HCT116 (cell line): ENCODE data around the gene MTPN.

Experiments
- ATF3 ChIP-seq: IDR thresholded peaks from 2 replicates; pipeline ENCODE4 v1.6.1; 2012
- CTCF ChIP-seq, 3 experiments: fragments of 200-600 bp in 1 of 3; sonication (generic) in 1 of 3; IDR thresholded peaks in 2 of 3; conservative IDR thresholded peaks in 1 of 3; 2 replicates each; pipeline ENCODE4 v1.5.1; 2012 to 2017; ENCODE audit warnings: low read depth in 2 of 3, low read length in 2 of 3, antibody characterized with exemption in 1 of 3, borderline replicate concordance in 1 of 3, control low read depth in 1 of 3, mild to moderate bottlenecking in 1 of 3, mixed read lengths in 1 of 3, mixed run types in 1 of 3, moderate library complexity in 1 of 3; ENCODE audit not compliant: insufficient read depth in 1 of 3
- POLR2A ChIP-seq: IDR thresholded peaks from 2 replicates; pipeline ENCODE4 v1.7.0; 2011; ENCODE audit warnings: borderline replicate concordance; ENCODE audit not compliant: insufficient read depth, insufficient read length; ENCODE audit errors: extremely low read depth
- POLR2AphosphoS5 ChIP-seq: IDR thresholded peaks from 2 replicates; pipeline ENCODE4 v1.6.1; 2011; ENCODE audit warnings: mild to moderate bottlenecking, low read depth, low read length, moderate library complexity
- SIN3A ChIP-seq: IDR thresholded peaks from 2 replicates; pipeline ENCODE4 v1.6.1; 2012; ENCODE audit warnings: low read depth

GRCh38 chr7:135981958-135982646 lies 4.9 kb upstream of the MTPN start:
- TF ChIP-seq ATF3, result no peak
- no peak for TF ChIP-seq CTCF (IDR thresholded peaks at IDR 0.05 in 2 of 3, conservative IDR thresholded peaks at IDR 0.05 in 1 of 3; ENCODE audit: borderline replicate concordance in 1 of 3, insufficient read depth in 1 of 3, low read depth in 2 of 3, low read length in 2 of 3)
- no peak for TF ChIP-seq SIN3A
- no peak for TF ChIP-seq POLR2AphosphoS5
- no peak for TF ChIP-seq POLR2A
